GM23338 (cell line): ENCODE measurements around the gene WWOX. TPM values are rescaled to one million over a fixed set of nuclear protein-coding genes. Genes with fewer than 3 reads are reported as not detected.

Experiments used
- ATAC-seq: fragments of 200-7000 bp; cut with Tn5 transposase; 3 replicates; pipeline ENCODE4 v1.9.1; 2020
- DNase-seq: peaks from one replicate; pipeline ENCODE4 v3.0.0-alpha.2; 2015; ENCODE audit warnings: low spot score
- H2AFZ ChIP-seq: fragments of 200-600 bp; sonication (generic); 2 replicates; pipeline ENCODE4 v1.8.0; 2016; ENCODE audit warnings: antibody characterized with exemption, mild to moderate bottlenecking, moderate library complexity
- H3F3A ChIP-seq: fragments of 200-600 bp; sonication (generic); replicated peaks from 2 replicates; pipeline ENCODE4 v1.8.0; 2017; ENCODE audit warnings: antibody characterized with exemption, mixed run types, low read depth
- H3K27ac ChIP-seq: fragments of 200-600 bp; sonication (generic); 2 replicates; pipeline ENCODE4 v1.6.1; 2016; ENCODE audit warnings: low read depth
- H3K27me3 ChIP-seq: fragments of 200-600 bp; sonication (generic); 2 replicates; pipeline ENCODE4 v1.8.0; 2016; ENCODE audit warnings: mild to moderate bottlenecking, mixed run types, moderate library complexity; ENCODE audit not compliant: insufficient read depth
- H3K36me3 ChIP-seq: fragments of 200-600 bp; sonication (generic); 2 replicates; pipeline ENCODE4 v1.8.0; 2016; ENCODE audit warnings: mild to moderate bottlenecking; ENCODE audit not compliant: insufficient read depth
- H3K4me1 ChIP-seq: fragments of 200-600 bp; sonication (generic); 2 replicates; pipeline ENCODE4 v1.8.0; 2016; ENCODE audit warnings: mild to moderate bottlenecking, moderate library complexity; ENCODE audit not compliant: insufficient read depth
- H3K4me2 ChIP-seq: fragments of 200-600 bp; sonication (generic); 2 replicates; pipeline ENCODE4 v1.7.1; 2017; ENCODE audit warnings: mixed run types
- H3K4me3 ChIP-seq: fragments of 200-600 bp; sonication (generic); 2 replicates; pipeline ENCODE4 v1.6.1; 2016; ENCODE audit warnings: mixed run types
- H3K79me2 ChIP-seq: fragments of 200-600 bp; sonication (generic); replicated peaks from 2 replicates; pipeline ENCODE4 v1.8.0; 2017; ENCODE audit warnings: mild to moderate bottlenecking; ENCODE audit not compliant: insufficient read depth
- H3K9me2 ChIP-seq: fragments of 200-600 bp; sonication (generic); 2 replicates; pipeline ENCODE4 v1.8.0; 2017; ENCODE audit not compliant: insufficient read depth
- H4K20me1 ChIP-seq: fragments of 200-600 bp; sonication (generic); replicated peaks from 2 replicates; pipeline ENCODE4 v1.8.0; 2017; ENCODE audit warnings: mild to moderate bottlenecking; ENCODE audit not compliant: insufficient read depth
- H3K27ac Mint-ChIP-seq: 2 replicates; pipeline ENCODE4 v1.8.0; 2020; ENCODE audit warnings: inconsistent platforms, mild to moderate bottlenecking, moderate library complexity, mixed read lengths
- H3K27me3 Mint-ChIP-seq: 3 replicates; pipeline ENCODE4 v1.8.0; 2022; ENCODE audit warnings: low read depth, mild to moderate bottlenecking, moderate library complexity, mixed read lengths, inconsistent platforms; ENCODE audit not compliant: insufficient read depth, poor library complexity
- H3K36me3 Mint-ChIP-seq: 3 replicates; pipeline ENCODE4 v1.8.0; 2021; ENCODE audit warnings: low read depth, mild to moderate bottlenecking, inconsistent platforms, moderate library complexity, mixed read lengths
- H3K4me1 Mint-ChIP-seq: 3 replicates; pipeline ENCODE4 v1.8.0; 2020; ENCODE audit warnings: mild to moderate bottlenecking, inconsistent platforms, mixed read lengths
- H3K4me3 Mint-ChIP-seq: 3 replicates; pipeline ENCODE4 v1.8.0; 2021; ENCODE audit warnings: moderate library complexity, mild to moderate bottlenecking, inconsistent platforms, mixed read lengths
- H3K9me3 Mint-ChIP-seq: 3 replicates; pipeline ENCODE4 v1.8.0; 2020; ENCODE audit warnings: moderate library complexity, mild to moderate bottlenecking, inconsistent platforms, mixed read lengths
- CREB1 ChIP-seq: fragments of 250-450 bp; sonication (Bioruptor Pico); IDR thresholded peaks from 2 replicates; pipeline ENCODE4 v1.5.0; 2020; ENCODE audit warnings: low read depth, mild to moderate bottlenecking, moderate library complexity
- EZH2 ChIP-seq: fragments of 200-600 bp; sonication (generic); IDR thresholded peaks from one replicate; pipeline ENCODE4 v1.8.0; 2017; ENCODE audit warnings: antibody characterized with exemption, mild to moderate bottlenecking, low read depth; ENCODE audit not compliant: unreplicated experiment
- EZH2phosphoT487 ChIP-seq: fragments of 200-600 bp; sonication (generic); IDR thresholded peaks from one replicate; pipeline ENCODE4 v1.8.1; 2018; ENCODE audit warnings: antibody characterized with exemption; ENCODE audit not compliant: unreplicated experiment
- JUNB ChIP-seq: IDR thresholded peaks from one replicate; pipeline ENCODE4 v1.6.1; 2016; ENCODE audit warnings: antibody characterized with exemption; ENCODE audit not compliant: unreplicated experiment
- NANOG ChIP-seq: IDR thresholded peaks from 2 replicates; pipeline ENCODE4 v1.6.1; 2016; ENCODE audit warnings: antibody characterized with exemption, borderline replicate concordance
- POLR2AphosphoS5 ChIP-seq: IDR thresholded peaks from 2 replicates; pipeline ENCODE4 v1.6.1; 2016; ENCODE audit warnings: antibody characterized with exemption, low read depth
- STAT1 ChIP-seq: IDR thresholded peaks from one replicate; pipeline ENCODE4 v1.6.1; 2016; ENCODE audit warnings: antibody characterized with exemption; ENCODE audit not compliant: unreplicated experiment
- ZNF114 ChIP-seq: fragments of 250-450 bp; sonication (Bioruptor Pico); IDR thresholded peaks from 2 replicates; pipeline ENCODE4 v1.5.0; 2020; ENCODE audit warnings: mild to moderate bottlenecking, moderate library complexity
- ZNF331 ChIP-seq: fragments of 250-450 bp; sonication (Bioruptor Pico); IDR thresholded peaks from 2 replicates; pipeline ENCODE4 v1.5.0; 2020; ENCODE audit warnings: low read depth, mild to moderate bottlenecking, moderate library complexity
- polyA plus RNA-seq: library from polyadenylated mRNA; unstranded; fragments of >200 nt; fragmentation: Nextera tagmentation; extraction: Ambion mirVana; gene quantifications from 2 replicates; pipeline ENCODE4 v1.2.1, GENCODE V29; 2016
- total RNA-seq: library from RNA; depleted of rRNA; stranded (reverse); fragments of >200 nt; shearing (Covaris generic); gene quantifications from 2 replicates; pipeline ENCODE4 v1.2.3, GENCODE V29; 2014
- TF ChIP-seq, protein P1 (sequence below): IDR thresholded peaks from 2 replicates; pipeline ENCODE4 v1.6.1; 2016; ENCODE audit warnings: antibody characterized with exemption
- TF ChIP-seq, protein P2 (sequence below), 2 experiments: fragments of 200-600 bp in 1 of 2; sonication (generic) in 1 of 2; conservative IDR thresholded peaks; 2 replicates each; pipeline versions ENCODE4 v1.5.1 to v1.6.1; 2016 to 2017; ENCODE audit warnings: antibody characterized with exemption in 2 of 2, low read depth in 2 of 2, mild to moderate bottlenecking in 2 of 2, moderate library complexity in 1 of 2
- TF ChIP-seq, protein P3 (sequence below): fragments of 250-450 bp; sonication (Bioruptor Pico); IDR thresholded peaks from 2 replicates; pipeline ENCODE4 v1.5.0; 2020; ENCODE audit warnings: mild to moderate bottlenecking, moderate library complexity
- TF ChIP-seq, protein P4 (sequence below): IDR thresholded peaks from one replicate; pipeline ENCODE4 v1.6.1; 2018; ENCODE audit warnings: antibody characterized with exemption; ENCODE audit not compliant: unreplicated experiment

Gene WWOX
- total and polyA plus RNA-seq, 2 experiments from 2014 or later, result 10.0 to 19.3 TPM

DNA sequence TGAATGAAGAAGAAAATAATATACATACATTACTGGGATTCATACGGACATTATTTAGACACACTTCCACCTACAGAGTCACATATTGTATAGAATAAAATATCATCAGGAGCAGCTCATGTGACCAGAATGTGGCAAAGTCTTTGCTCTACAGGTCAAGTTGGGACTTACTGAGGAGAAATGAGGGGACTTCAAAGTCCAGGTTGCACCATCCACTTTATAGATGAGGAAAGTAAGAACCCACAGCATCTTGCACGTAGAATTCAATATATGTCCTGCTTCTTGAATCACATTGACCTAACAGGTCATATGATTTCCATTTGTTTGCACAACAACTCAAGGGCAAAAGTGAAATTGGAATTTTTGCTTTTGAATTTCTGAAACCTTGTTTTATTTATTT is 524.3 kb downstream of the WWOX start:
- Histone ChIP-seq H3K36me3 (no peaks in the 10 kb centered on the region), H3K79me2 (no peaks in the 10 kb centered on the region), H3K9me2 (0 out of 2 replicates have a peak, but pooled peaks cover 5% of the 10 kb centered on the region), H3F3A (no peaks in the 10 kb centered on the region), H3K4me1 (no peaks in the 10 kb centered on the region), H3K4me2 (no peak overlapping the region), H3K27ac (no peak overlapping the region), H2AFZ (no peak overlapping the region), H3K4me3 (no peak overlapping the region), H4K20me1 (no peaks in the 10 kb centered on the region), H3K27me3 (no peaks in the 10 kb centered on the region)
- H3K27me3 Mint-ChIP-seq, result no peaks in the 10 kb centered on the region
- H3K9me3 Mint-ChIP-seq, result peaks cover 13% of the 10 kb centered on the region
- H3K27ac Mint-ChIP-seq, result no peak overlapping the region
- no peaks in the 10 kb centered on the region for H3K36me3 Mint-ChIP-seq
- H3K4me1 Mint-ChIP-seq, result no peaks in the 10 kb centered on the region
- H3K4me3 Mint-ChIP-seq, result no peak overlapping the region
- no peak for DNase-seq
- no peak for TF ChIP-seq STAT1
- TF ChIP-seq POLR2AphosphoS5, result no peak
- TF ChIP-seq, protein P1, sequence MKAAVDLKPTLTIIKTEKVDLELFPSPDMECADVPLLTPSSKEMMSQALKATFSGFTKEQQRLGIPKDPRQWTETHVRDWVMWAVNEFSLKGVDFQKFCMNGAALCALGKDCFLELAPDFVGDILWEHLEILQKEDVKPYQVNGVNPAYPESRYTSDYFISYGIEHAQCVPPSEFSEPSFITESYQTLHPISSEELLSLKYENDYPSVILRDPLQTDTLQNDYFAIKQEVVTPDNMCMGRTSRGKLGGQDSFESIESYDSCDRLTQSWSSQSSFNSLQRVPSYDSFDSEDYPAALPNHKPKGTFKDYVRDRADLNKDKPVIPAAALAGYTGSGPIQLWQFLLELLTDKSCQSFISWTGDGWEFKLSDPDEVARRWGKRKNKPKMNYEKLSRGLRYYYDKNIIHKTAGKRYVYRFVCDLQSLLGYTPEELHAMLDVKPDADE, result no peak
- no peak for TF ChIP-seq ZNF331 (CRISPR knock-in tag)
- TF ChIP-seq, protein P2, sequence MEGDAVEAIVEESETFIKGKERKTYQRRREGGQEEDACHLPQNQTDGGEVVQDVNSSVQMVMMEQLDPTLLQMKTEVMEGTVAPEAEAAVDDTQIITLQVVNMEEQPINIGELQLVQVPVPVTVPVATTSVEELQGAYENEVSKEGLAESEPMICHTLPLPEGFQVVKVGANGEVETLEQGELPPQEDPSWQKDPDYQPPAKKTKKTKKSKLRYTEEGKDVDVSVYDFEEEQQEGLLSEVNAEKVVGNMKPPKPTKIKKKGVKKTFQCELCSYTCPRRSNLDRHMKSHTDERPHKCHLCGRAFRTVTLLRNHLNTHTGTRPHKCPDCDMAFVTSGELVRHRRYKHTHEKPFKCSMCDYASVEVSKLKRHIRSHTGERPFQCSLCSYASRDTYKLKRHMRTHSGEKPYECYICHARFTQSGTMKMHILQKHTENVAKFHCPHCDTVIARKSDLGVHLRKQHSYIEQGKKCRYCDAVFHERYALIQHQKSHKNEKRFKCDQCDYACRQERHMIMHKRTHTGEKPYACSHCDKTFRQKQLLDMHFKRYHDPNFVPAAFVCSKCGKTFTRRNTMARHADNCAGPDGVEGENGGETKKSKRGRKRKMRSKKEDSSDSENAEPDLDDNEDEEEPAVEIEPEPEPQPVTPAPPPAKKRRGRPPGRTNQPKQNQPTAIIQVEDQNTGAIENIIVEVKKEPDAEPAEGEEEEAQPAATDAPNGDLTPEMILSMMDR (conservative IDR thresholded peaks at IDR 0.05; ENCODE audit: low read depth in 2 of 2), result no peak
- TF ChIP-seq, protein P3, sequence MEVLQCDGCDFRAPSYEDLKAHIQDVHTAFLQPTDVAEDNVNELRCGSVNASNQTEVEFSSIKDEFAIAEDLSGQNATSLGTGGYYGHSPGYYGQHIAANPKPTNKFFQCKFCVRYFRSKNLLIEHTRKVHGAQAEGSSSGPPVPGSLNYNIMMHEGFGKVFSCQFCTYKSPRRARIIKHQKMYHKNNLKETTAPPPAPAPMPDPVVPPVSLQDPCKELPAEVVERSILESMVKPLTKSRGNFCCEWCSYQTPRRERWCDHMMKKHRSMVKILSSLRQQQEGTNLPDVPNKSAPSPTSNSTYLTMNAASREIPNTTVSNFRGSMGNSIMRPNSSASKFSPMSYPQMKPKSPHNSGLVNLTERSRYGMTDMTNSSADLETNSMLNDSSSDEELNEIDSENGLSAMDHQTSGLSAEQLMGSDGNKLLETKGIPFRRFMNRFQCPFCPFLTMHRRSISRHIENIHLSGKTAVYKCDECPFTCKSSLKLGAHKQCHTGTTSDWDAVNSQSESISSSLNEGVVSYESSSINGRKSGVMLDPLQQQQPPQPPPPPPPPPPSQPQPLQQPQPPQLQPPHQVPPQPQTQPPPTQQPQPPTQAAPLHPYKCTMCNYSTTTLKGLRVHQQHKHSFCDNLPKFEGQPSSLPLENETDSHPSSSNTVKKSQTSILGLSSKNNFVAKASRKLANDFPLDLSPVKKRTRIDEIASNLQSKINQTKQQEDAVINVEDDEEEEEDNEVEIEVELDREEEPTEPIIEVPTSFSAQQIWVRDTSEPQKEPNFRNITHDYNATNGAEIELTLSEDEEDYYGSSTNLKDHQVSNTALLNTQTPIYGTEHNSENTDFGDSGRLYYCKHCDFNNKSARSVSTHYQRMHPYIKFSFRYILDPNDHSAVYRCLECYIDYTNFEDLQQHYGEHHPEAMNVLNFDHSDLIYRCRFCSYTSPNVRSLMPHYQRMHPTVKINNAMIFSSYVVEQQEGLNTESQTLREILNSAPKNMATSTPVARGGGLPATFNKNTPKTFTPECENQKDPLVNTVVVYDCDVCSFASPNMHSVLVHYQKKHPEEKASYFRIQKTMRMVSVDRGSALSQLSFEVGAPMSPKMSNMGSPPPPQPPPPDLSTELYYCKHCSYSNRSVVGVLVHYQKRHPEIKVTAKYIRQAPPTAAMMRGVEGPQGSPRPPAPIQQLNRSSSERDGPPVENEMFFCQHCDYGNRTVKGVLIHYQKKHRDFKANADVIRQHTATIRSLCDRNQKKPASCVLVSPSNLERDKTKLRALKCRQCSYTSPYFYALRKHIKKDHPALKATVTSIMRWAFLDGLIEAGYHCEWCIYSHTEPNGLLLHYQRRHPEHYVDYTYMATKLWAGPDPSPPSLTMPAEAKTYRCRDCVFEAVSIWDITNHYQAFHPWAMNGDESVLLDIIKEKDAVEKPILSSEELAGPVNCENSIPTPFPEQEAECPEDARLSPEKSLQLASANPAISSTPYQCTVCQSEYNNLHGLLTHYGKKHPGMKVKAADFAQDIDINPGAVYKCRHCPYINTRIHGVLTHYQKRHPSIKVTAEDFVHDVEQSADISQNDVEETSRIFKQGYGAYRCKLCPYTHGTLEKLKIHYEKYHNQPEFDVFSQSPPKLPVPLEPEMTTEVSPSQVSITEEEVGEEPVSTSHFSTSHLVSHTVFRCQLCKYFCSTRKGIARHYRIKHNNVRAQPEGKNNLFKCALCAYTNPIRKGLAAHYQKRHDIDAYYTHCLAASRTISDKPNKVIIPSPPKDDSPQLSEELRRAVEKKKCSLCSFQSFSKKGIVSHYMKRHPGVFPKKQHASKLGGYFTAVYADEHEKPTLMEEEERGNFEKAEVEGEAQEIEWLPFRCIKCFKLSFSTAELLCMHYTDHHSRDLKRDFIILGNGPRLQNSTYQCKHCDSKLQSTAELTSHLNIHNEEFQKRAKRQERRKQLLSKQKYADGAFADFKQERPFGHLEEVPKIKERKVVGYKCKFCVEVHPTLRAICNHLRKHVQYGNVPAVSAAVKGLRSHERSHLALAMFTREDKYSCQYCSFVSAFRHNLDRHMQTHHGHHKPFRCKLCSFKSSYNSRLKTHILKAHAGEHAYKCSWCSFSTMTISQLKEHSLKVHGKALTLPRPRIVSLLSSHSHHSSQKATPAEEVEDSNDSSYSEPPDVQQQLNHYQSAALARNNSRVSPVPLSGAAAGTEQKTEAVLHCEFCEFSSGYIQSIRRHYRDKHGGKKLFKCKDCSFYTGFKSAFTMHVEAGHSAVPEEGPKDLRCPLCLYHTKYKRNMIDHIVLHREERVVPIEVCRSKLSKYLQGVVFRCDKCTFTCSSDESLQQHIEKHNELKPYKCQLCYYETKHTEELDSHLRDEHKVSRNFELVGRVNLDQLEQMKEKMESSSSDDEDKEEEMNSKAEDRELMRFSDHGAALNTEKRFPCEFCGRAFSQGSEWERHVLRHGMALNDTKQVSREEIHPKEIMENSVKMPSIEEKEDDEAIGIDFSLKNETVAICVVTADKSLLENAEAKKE, result no peak
- TF ChIP-seq, protein P4, sequence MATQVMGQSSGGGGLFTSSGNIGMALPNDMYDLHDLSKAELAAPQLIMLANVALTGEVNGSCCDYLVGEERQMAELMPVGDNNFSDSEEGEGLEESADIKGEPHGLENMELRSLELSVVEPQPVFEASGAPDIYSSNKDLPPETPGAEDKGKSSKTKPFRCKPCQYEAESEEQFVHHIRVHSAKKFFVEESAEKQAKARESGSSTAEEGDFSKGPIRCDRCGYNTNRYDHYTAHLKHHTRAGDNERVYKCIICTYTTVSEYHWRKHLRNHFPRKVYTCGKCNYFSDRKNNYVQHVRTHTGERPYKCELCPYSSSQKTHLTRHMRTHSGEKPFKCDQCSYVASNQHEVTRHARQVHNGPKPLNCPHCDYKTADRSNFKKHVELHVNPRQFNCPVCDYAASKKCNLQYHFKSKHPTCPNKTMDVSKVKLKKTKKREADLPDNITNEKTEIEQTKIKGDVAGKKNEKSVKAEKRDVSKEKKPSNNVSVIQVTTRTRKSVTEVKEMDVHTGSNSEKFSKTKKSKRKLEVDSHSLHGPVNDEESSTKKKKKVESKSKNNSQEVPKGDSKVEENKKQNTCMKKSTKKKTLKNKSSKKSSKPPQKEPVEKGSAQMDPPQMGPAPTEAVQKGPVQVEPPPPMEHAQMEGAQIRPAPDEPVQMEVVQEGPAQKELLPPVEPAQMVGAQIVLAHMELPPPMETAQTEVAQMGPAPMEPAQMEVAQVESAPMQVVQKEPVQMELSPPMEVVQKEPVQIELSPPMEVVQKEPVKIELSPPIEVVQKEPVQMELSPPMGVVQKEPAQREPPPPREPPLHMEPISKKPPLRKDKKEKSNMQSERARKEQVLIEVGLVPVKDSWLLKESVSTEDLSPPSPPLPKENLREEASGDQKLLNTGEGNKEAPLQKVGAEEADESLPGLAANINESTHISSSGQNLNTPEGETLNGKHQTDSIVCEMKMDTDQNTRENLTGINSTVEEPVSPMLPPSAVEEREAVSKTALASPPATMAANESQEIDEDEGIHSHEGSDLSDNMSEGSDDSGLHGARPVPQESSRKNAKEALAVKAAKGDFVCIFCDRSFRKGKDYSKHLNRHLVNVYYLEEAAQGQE, result no peak
- no peak for TF ChIP-seq NANOG
- no peak for TF ChIP-seq EZH2phosphoT487
- no peak for TF ChIP-seq EZH2
- TF ChIP-seq ZNF114 (CRISPR knock-in tag), result no peak
- no peak for TF ChIP-seq JUNB
- TF ChIP-seq CREB1 (CRISPR knock-in tag), result no peak
- ATAC-seq, result no peak
